A673 (cell line): ENCODE results near the gene SMU1.

Experiments used
- EZH2 ChIP-seq: fragments of 200-600 bp; sonication (generic); IDR thresholded peaks from 2 replicates; pipeline ENCODE4 v1.6.1; 2017; ENCODE audit warnings: borderline replicate concordance, low read depth, mild to moderate bottlenecking, mixed read lengths, antibody characterized with exemption, low read length; ENCODE audit not compliant: poor library complexity, severe bottlenecking
- TF ChIP-seq, protein P1 (sequence below): fragments of 300-800, 200-600 bp; sonication (generic); conservative IDR thresholded peaks from 2 replicates; pipeline ENCODE4 v1.5.1; 2017; ENCODE audit warnings: low read depth, mild to moderate bottlenecking, antibody characterized with exemption, low read length, moderate library complexity, mixed read lengths

- TF ChIP-seq, protein P1, sequence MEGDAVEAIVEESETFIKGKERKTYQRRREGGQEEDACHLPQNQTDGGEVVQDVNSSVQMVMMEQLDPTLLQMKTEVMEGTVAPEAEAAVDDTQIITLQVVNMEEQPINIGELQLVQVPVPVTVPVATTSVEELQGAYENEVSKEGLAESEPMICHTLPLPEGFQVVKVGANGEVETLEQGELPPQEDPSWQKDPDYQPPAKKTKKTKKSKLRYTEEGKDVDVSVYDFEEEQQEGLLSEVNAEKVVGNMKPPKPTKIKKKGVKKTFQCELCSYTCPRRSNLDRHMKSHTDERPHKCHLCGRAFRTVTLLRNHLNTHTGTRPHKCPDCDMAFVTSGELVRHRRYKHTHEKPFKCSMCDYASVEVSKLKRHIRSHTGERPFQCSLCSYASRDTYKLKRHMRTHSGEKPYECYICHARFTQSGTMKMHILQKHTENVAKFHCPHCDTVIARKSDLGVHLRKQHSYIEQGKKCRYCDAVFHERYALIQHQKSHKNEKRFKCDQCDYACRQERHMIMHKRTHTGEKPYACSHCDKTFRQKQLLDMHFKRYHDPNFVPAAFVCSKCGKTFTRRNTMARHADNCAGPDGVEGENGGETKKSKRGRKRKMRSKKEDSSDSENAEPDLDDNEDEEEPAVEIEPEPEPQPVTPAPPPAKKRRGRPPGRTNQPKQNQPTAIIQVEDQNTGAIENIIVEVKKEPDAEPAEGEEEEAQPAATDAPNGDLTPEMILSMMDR, result no peak
- TF ChIP-seq EZH2, result no peak
These were observed 27.9 kb upstream of the SMU1 start for GRCh38 chr9:33104401-33104800.
